Sigmoid colon (tissue), 7 donors: Measurements from ENCODE around the gene FRZB. TPM values are rescaled to one million over a fixed set of nuclear protein-coding genes. Genes with fewer than 3 reads are reported as not detected.

Source experiments
- DNase-seq: peaks from one replicate; pipeline ENCODE4 v3.0.0-alpha.2; 2019
- H3K27ac ChIP-seq, 4 donors: fragments of 200-600 bp; sonication (generic); one replicate each; pipeline ENCODE4 v1.5.1; 2016 to 2019; ENCODE audit warnings: mild to moderate bottlenecking in 1 of 4
- H3K27me3 ChIP-seq, 3 donors: fragments of 200-600 bp; sonication (generic); one replicate each; pipeline ENCODE4 v1.5.1; 2019; ENCODE audit warnings: mild to moderate bottlenecking in 1 of 3
- H3K36me3 ChIP-seq, 4 donors: fragments of 200-600 bp; sonication (generic); one replicate each; pipeline ENCODE4 v1.5.1; 2016 to 2019
- H3K4me1 ChIP-seq, 4 donors: fragments of 200-600 bp; sonication (generic); one replicate each; pipeline ENCODE4 v1.5.1; 2017 to 2019
- H3K4me3 ChIP-seq, 4 donors: fragments of 200-600 bp; sonication (generic); one replicate each; pipeline ENCODE4 v1.5.1; 2017 to 2019; ENCODE audit warnings: mild to moderate bottlenecking in 2 of 4, moderate library complexity in 1 of 4
- H3K9me3 ChIP-seq, 4 donors: fragments of 200-600 bp in 3 of 4; sonication (generic) in 3 of 4; one replicate each; pipeline versions ENCODE4 v1.5.1 to v1.6.1; 2013 to 2019
- EP300 ChIP-seq, 4 donors: sonication (generic); formaldehyde crosslinking; IDR thresholded peaks; one replicate each; pipeline ENCODE4 v1.6.1; 2017; ENCODE audit warnings: antibody characterized with exemption in 4 of 4
- POLR2A ChIP-seq, 2 donors: fragments of 450-650 bp; IDR thresholded peaks; one replicate each; pipeline ENCODE4 v1.6.1; 2016; ENCODE audit warnings: antibody characterized with exemption in 2 of 2, mild to moderate bottlenecking in 2 of 2, moderate library complexity in 2 of 2
- POLR2AphosphoS5 ChIP-seq, 4 donors: sonication (generic); formaldehyde crosslinking; IDR thresholded peaks; one replicate each; pipeline ENCODE4 v1.6.1; 2017; ENCODE audit warnings: antibody characterized with exemption in 4 of 4
- WGBS, 2 donors: extraction: QIAGEN DNeasy Blood & Tissue Kit; methylation state at CpG; one replicate each; pipeline ENCODE4 v1.1.7; 2013; 5-methylcytosine and 5-hydroxymethylcytosine counted together
- intact Hi-C: fragments of 100-400 bp; cut with DNase I; formaldehyde crosslinking; loops from one replicate; pipeline ENCODE4 v1.15.1; 2023
- polyA plus RNA-seq, 3 donors: library from polyadenylated mRNA; stranded (reverse); fragments of 200-250 nt; gene quantifications; one replicate each; pipeline ENCODE4 v1.2.3, GENCODE V29; 2013
- total RNA-seq, 4 donors: library from RNA; depleted of rRNA; stranded (reverse); fragments of >200 nt; gene quantifications; one replicate each; pipeline ENCODE4 v1.1.0, GENCODE V29; 2016
- TF ChIP-seq, protein P1 (sequence below), 4 experiments: fragments of 450-650 bp in 3 of 4; fragments of 200-600 bp in 1 of 4; IDR thresholded peaks; one replicate each; pipeline ENCODE4 v1.5.1; 2016 to 2019; ENCODE audit warnings: antibody characterized with exemption in 4 of 4, mild to moderate bottlenecking in 3 of 4, moderate library complexity in 2 of 4
- donor health status: healthy with polysubstance abuse.
- donor health status: Bipolar disorder and iron deficiency.
- donor health status: healthy.

The FRZB gene
- total and polyA plus RNA-seq, 7 donors: 3.7 to 14.7 (median 8.2) TPM

DNA sequence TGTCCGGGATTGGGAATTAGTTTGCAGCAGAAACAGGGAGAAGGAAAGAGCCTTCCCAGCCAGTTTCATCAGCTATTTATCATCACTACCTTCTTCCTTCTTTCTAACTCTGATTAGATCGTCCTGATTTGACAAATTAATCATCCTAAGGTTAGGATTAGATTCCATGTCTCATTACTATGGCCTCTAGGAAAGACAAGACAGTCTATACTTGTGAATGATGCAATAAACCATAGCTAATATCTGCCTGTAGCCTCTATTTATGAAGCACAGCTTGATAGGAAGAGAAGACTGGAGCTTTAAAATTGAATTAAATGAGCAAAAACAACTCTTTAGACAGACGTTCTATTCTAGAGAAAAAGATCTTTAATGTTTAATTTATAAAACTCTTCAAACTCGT, 25.2 kb upstream of the FRZB start:
- H3K36me3 ChIP-seq: no peaks in the 10 kb centered on the region
- no peaks in the 10 kb centered on the region for H3K27me3 ChIP-seq
- intact Hi-C loops: no loop called here
- H3K4me3 ChIP-seq: no peak overlapping the region
- no peak for DNase-seq
- no peak overlapping the region for H3K27ac ChIP-seq
- TF ChIP-seq, protein P1, sequence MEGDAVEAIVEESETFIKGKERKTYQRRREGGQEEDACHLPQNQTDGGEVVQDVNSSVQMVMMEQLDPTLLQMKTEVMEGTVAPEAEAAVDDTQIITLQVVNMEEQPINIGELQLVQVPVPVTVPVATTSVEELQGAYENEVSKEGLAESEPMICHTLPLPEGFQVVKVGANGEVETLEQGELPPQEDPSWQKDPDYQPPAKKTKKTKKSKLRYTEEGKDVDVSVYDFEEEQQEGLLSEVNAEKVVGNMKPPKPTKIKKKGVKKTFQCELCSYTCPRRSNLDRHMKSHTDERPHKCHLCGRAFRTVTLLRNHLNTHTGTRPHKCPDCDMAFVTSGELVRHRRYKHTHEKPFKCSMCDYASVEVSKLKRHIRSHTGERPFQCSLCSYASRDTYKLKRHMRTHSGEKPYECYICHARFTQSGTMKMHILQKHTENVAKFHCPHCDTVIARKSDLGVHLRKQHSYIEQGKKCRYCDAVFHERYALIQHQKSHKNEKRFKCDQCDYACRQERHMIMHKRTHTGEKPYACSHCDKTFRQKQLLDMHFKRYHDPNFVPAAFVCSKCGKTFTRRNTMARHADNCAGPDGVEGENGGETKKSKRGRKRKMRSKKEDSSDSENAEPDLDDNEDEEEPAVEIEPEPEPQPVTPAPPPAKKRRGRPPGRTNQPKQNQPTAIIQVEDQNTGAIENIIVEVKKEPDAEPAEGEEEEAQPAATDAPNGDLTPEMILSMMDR (IDR thresholded peaks at IDR 0.05): no peak
- no peak for TF ChIP-seq POLR2A (IDR thresholded peaks at IDR 0.05)
- TF ChIP-seq EP300 (IDR thresholded peaks at IDR 0.05): no peak
- TF ChIP-seq POLR2AphosphoS5 (IDR thresholded peaks at IDR 0.05): no peak
- H3K4me1 ChIP-seq: peaks cover 0 to 10% (median 4%) of the 10 kb centered on the region in 4 donors
- H3K9me3 ChIP-seq: no peaks in the 10 kb centered on the region
- WGBS, 2 donors: 67 to 75% methylated on average over 4 of the region's 4 CpGs

DNA sequence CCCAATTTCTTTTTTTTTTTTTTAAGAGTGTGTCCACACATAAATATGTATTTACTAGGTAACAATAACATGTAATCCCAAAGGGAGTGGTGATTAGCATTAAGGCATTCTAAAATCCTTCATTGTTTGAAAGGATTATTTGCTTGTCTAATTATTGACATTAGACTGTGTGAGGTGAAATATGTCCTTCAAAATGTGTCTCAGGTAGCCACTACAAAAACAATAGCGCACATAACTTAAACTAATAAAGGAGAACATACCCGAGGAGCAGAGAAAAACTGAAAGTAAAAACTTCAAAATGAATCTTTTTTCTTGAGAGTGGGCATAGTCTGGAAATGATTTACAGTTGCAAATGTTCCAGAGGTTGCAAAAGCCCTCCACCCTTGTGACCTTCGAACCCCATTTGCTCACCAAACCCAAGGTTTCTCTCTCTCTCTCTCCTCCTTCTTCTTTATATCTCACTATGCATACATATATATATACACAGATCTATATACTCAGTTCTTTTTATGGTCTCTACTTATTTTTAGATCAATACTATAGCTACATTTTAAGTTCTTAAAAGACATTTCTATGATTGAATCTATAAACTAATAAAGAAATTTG, 24.4 kb upstream of the FRZB start:
- TF ChIP-seq POLR2AphosphoS5 (IDR thresholded peaks at IDR 0.05): no peak
- TF ChIP-seq, protein P1 (IDR thresholded peaks at IDR 0.05): no peak
- no peak for TF ChIP-seq POLR2A (IDR thresholded peaks at IDR 0.05)
- no peak for TF ChIP-seq EP300 (IDR thresholded peaks at IDR 0.05)
- Histone ChIP-seq H3K4me3 (no peak overlapping the region), H3K27ac (no peak overlapping the region), H3K9me3 (no peaks in the 10 kb centered on the region), H3K36me3 (no peaks in the 10 kb centered on the region), H3K4me1 (peaks cover 0 to 10% (median 4%) of the 10 kb centered on the region in 4 donors), H3K27me3 (no peaks in the 10 kb centered on the region)
- no peak for DNase-seq
- intact Hi-C loops: no loop called here
- WGBS, 2 donors: 15 to 50% methylated on average over 3 of the region's 3 CpGs

DNA sequence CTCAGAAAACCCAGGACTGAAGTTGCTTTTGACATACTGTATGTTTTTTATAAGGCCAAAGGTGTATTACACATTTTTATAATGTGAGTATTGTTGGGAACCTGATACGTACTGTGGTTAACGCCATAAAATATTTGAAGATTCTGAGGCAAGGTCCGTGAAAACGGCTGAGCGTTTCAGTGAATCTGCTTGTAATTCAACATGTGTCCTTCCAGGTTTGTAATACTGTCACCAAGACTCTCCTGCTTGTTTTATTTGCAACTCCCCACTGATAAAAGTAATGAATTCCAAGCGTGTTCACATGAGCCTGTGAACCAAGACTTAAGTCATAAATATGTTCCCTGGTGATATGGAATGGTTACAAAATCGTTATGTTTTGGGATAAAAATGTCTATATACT, 23.9 kb upstream of the FRZB start:
- intact Hi-C loops: no loop called here
- Histone ChIP-seq H3K36me3 (no peaks in the 10 kb centered on the region), H3K27me3 (no peaks in the 10 kb centered on the region), H3K9me3 (no peaks in the 10 kb centered on the region), H3K27ac (no peak overlapping the region), H3K4me1 (peaks cover 0 to 10% (median 4%) of the 10 kb centered on the region in 4 donors), H3K4me3 (no peak overlapping the region)
- DNase-seq: no peak
- WGBS, 2 donors: 24 to 71% methylated on average over 7 of the region's 7 CpGs
- TF ChIP-seq POLR2A (IDR thresholded peaks at IDR 0.05): no peak
- TF ChIP-seq, protein P1 (IDR thresholded peaks at IDR 0.05): no peak
- TF ChIP-seq EP300 (IDR thresholded peaks at IDR 0.05): no peak
- TF ChIP-seq POLR2AphosphoS5 (IDR thresholded peaks at IDR 0.05): no peak

DNA sequence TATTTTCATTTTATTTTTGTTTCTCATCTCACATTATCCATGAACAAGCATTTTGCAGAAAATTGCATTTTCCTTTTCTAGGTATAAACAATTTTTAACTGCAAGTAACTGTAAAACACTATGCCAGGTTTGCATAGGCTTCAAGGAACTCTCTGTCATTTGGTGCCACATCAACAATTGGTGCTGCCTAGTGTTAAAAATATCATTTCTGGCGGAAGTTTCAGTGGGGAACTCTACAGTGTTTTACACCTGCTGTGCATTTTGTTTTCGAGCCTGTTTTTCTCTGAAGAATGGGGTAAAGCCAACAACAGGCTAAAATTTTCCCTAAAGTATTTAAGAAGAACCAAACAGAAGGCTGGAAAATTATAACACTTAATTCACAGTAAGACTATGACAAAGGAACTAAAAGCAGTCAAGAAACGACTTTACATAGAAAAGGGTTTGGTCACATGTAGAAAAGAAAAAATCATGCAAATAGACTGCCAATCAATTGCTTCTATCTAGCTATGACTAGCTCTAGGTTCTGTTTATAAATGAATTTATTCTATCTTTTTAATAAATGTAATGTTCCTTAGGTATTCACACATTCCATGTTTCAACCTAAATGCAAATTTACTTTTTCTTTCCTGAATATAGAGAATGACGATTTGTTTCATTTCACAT, 21.4 kb upstream of the FRZB start:
- peaks cover 0 to 10% (median 4%) of the 10 kb centered on the region in 4 donors for H3K4me1 ChIP-seq
- no peaks in the 10 kb centered on the region for H3K27me3 ChIP-seq
- no peak for TF ChIP-seq POLR2A (IDR thresholded peaks at IDR 0.05)
- no peak for TF ChIP-seq EP300 (IDR thresholded peaks at IDR 0.05)
- TF ChIP-seq POLR2AphosphoS5 (IDR thresholded peaks at IDR 0.05): no peak
- TF ChIP-seq, protein P1 (IDR thresholded peaks at IDR 0.05): no peak
- no peak overlapping the region for H3K4me3 ChIP-seq
- no peaks in the 10 kb centered on the region for H3K36me3 ChIP-seq
- H3K27ac ChIP-seq: no peak overlapping the region
- no peak for DNase-seq
- WGBS, 2 donors: 88% methylated on average over 4 of the region's 4 CpGs
- intact Hi-C loops: no loop called here
- no peaks in the 10 kb centered on the region for H3K9me3 ChIP-seq
